HCT116 (cell line): ENCODE measurements around the gene C15orf39.

Experiments used
- CTCF ChIP-seq, 3 experiments: fragments of 200-600 bp in 1 of 3; sonication (generic) in 1 of 3; IDR thresholded peaks in 2 of 3; conservative IDR thresholded peaks in 1 of 3; 2 replicates each; pipeline ENCODE4 v1.5.1; 2012 to 2017; ENCODE audit warnings: low read depth in 2 of 3, low read length in 2 of 3, antibody characterized with exemption in 1 of 3, borderline replicate concordance in 1 of 3, control low read depth in 1 of 3, mild to moderate bottlenecking in 1 of 3, mixed read lengths in 1 of 3, mixed run types in 1 of 3, moderate library complexity in 1 of 3; ENCODE audit not compliant: insufficient read depth in 1 of 3
- MAX ChIP-seq: IDR thresholded peaks from 2 replicates; pipeline ENCODE4 v1.6.1; 2012
- POLR2A ChIP-seq: IDR thresholded peaks from 2 replicates; pipeline ENCODE4 v1.7.0; 2011; ENCODE audit warnings: borderline replicate concordance; ENCODE audit not compliant: insufficient read depth, insufficient read length; ENCODE audit errors: extremely low read depth
- POLR2AphosphoS5 ChIP-seq: IDR thresholded peaks from 2 replicates; pipeline ENCODE4 v1.6.1; 2011; ENCODE audit warnings: mild to moderate bottlenecking, low read depth, low read length, moderate library complexity

GRCh38 chr15:75156326-75157215, 45.1 kb upstream of the C15orf39 start:
- no peak for TF ChIP-seq CTCF (IDR thresholded peaks at IDR 0.05 in 2 of 3, conservative IDR thresholded peaks at IDR 0.05 in 1 of 3; ENCODE audit: borderline replicate concordance in 1 of 3, insufficient read depth in 1 of 3, low read depth in 2 of 3, low read length in 2 of 3)
- TF ChIP-seq POLR2A, result no peak
- TF ChIP-seq POLR2AphosphoS5, result no peak
- TF ChIP-seq MAX, result no peak
